Ishikawa (cell line): ENCODE measurements around the gene CDT1.

ENCODE experiments used
- CEBPB ChIP-seq: IDR thresholded peaks from 2 replicates; pipeline ENCODE4 v1.6.1; 2012
- CREB1 ChIP-seq: IDR thresholded peaks from 2 replicates; pipeline ENCODE4 v1.6.1; 2012; ENCODE audit warnings: low read depth
- EGR1 ChIP-seq: IDR thresholded peaks from 2 replicates; pipeline ENCODE4 v1.6.1; 2012
- EP300 ChIP-seq: IDR thresholded peaks from 2 replicates; pipeline ENCODE4 v1.6.1; 2012; ENCODE audit warnings: borderline replicate concordance
- MAX ChIP-seq: IDR thresholded peaks from 2 replicates; pipeline ENCODE4 v1.6.1; 2012
- RAD21 ChIP-seq: IDR thresholded peaks from 2 replicates; pipeline ENCODE4 v1.6.1; 2012; ENCODE audit warnings: low read depth
- REST ChIP-seq: IDR thresholded peaks from 2 replicates; pipeline ENCODE4 v1.6.1; 2012; ENCODE audit warnings: low read depth, mild to moderate bottlenecking
- TAF1 ChIP-seq: IDR thresholded peaks from 2 replicates; pipeline ENCODE4 v1.6.1; 2012; ENCODE audit warnings: low read depth, mild to moderate bottlenecking
- USF1 ChIP-seq: IDR thresholded peaks from 2 replicates; pipeline ENCODE4 v1.6.1; 2012
- ZBTB7A ChIP-seq: IDR thresholded peaks from 2 replicates; pipeline ENCODE4 v1.6.1; 2012; ENCODE audit warnings: low read depth

- no peak for TF ChIP-seq USF1
- TF ChIP-seq CEBPB: no peak
- no peak for TF ChIP-seq EP300
- TF ChIP-seq CREB1: no peak
- no peak for TF ChIP-seq REST
- TF ChIP-seq ZBTB7A: no peak
- no peak for TF ChIP-seq RAD21
- TF ChIP-seq TAF1: no peak
- TF ChIP-seq EGR1: no peak
- TF ChIP-seq MAX: no peak
Measured at GRCh38 chr16:88777471-88778270, 25.9 kb upstream of the CDT1 start.
